HG02885 (cell line): ENCODE results near the gene CAMSAP3.

ENCODE experiments used
- ATAC-seq: cut with Tn5 transposase; IDR thresholded peaks from one replicate; pipeline ENCODE4 v1.9.1; 2021; ENCODE audit warnings: mild to moderate bottlenecking; ENCODE audit not compliant: unreplicated experiment, poor library complexity

The CAMSAP3 gene

GRCh38 chr19:7595466-7596133 lies at the start of gene CAMSAP3:
TSS of gene CAMSAP3 (plus strand) at chr19:7595863. CDS start at chr19:7596003, 140 bp downstream.
- ATAC-seq, result peak; percentile 53

- no peak for ATAC-seq
Measured at GRCh38 chr19:7545904-7546303, 49.8 kb upstream of the CAMSAP3 start.

- ATAC-seq, result no peak
Measured at GRCh38 chr19:7547159-7547558, 48.5 kb upstream of the CAMSAP3 start.

- ATAC-seq, result no peak
Measured at GRCh38 chr19:7549429-7550148, 46.1 kb upstream of the CAMSAP3 start.

- ATAC-seq, result no peak
Measured at GRCh38 chr19:7550169-7550770, 45.4 kb upstream of the CAMSAP3 start.

- ATAC-seq, result no peak
Measured at GRCh38 chr19:7550987-7551761, 44.5 kb upstream of the CAMSAP3 start.

GRCh38 chr19:7552781-7553180 lies 42.9 kb upstream of the CAMSAP3 start:
- no peak for ATAC-seq

GRCh38 chr19:7554565-7554964 lies 41.1 kb upstream of the CAMSAP3 start:
- ATAC-seq, result no peak

GRCh38 chr19:7554990-7555864 lies 40.4 kb upstream of the CAMSAP3 start:
- ATAC-seq, result no peak

- no peak for ATAC-seq
Measured at GRCh38 chr19:7556696-7557315, 38.9 kb upstream of the CAMSAP3 start.

- ATAC-seq, result no peak
Measured at GRCh38 chr19:7558667-7559066, 37.0 kb upstream of the CAMSAP3 start.

GRCh38 chr19:7559102-7559501 lies 36.6 kb upstream of the CAMSAP3 start:
- no peak for ATAC-seq

GRCh38 chr19:7560255-7560654 lies 35.4 kb upstream of the CAMSAP3 start:
- no peak for ATAC-seq

GRCh38 chr19:7561325-7561724 lies 34.3 kb upstream of the CAMSAP3 start:
- ATAC-seq, result no peak

- ATAC-seq, result no peak
Measured at GRCh38 chr19:7562646-7563393, 32.8 kb upstream of the CAMSAP3 start.

- no peak for ATAC-seq
Measured at GRCh38 chr19:7564866-7565265, 30.8 kb upstream of the CAMSAP3 start.

- no peak for ATAC-seq
Measured at GRCh38 chr19:7565332-7565731, 30.3 kb upstream of the CAMSAP3 start.

- no peak for ATAC-seq
Measured at GRCh38 chr19:7570761-7571160, 24.9 kb upstream of the CAMSAP3 start.
